ENCODE results near the gene CTSF. TPM values are rescaled to one million over a fixed set of nuclear protein-coding genes. Genes with fewer than 3 reads are reported as not detected.

Gene CTSF
- total and polyA plus RNA-seq, 12 donors, result 17.1 to 75.5 (median 48.5) TPM

DNA sequence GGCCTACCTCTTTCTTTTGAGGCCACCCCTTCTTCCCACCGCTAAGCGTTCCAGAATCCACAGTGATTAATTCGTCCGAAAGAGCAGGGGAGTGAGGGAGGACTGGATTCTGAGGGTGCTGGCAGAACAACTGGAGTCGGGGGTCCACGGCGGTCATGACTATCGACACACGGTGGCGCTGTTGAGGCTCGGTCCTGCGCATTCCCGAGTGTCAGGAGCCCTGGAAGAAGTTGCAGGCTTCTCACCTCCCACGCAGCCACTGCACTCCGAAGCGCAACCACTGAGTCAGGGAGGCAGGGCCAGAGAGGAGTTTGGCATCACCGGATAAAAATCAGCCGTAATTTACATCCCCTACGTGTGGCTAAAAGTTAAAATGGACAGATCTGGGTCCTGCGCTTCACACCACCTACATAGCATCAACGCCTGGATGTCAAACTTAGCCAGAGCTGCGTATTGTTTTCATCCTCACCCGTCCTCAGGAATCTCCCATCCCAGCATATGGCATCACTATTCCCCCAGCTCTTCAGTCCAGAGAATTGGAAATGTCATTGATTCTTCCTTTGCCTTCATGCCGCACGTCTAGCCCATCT lies 10.7 kb upstream of the CTSF start:
- DNase-seq (peak; percentile 82 to 85), ATAC-seq (peak; percentile 88 to 94 (median 92))
- no peak overlapping the region for H3K4me3 ChIP-seq
- intact Hi-C loops (cut with DNase I), result loop anchor here in 9 of 10 donors (1.0 to 10.0 kb wide), 7 partner anchors 98 to 266 kb away; partner anchors contain the start of genes RBM4B (in 1 of the 9) and RCE1 (in 1 of the 9)
- TF ChIP-seq, protein P1, sequence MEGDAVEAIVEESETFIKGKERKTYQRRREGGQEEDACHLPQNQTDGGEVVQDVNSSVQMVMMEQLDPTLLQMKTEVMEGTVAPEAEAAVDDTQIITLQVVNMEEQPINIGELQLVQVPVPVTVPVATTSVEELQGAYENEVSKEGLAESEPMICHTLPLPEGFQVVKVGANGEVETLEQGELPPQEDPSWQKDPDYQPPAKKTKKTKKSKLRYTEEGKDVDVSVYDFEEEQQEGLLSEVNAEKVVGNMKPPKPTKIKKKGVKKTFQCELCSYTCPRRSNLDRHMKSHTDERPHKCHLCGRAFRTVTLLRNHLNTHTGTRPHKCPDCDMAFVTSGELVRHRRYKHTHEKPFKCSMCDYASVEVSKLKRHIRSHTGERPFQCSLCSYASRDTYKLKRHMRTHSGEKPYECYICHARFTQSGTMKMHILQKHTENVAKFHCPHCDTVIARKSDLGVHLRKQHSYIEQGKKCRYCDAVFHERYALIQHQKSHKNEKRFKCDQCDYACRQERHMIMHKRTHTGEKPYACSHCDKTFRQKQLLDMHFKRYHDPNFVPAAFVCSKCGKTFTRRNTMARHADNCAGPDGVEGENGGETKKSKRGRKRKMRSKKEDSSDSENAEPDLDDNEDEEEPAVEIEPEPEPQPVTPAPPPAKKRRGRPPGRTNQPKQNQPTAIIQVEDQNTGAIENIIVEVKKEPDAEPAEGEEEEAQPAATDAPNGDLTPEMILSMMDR (IDR thresholded peaks at IDR 0.05), result peak; percentile 70 to 88 (median 85)
- 12 to 15% methylated on average over 25 of the region's 25 CpGs for WGBS, 2 donors
- H3K27ac ChIP-seq, result no peak overlapping the region
- no peaks in the 10 kb centered on the region for H3K36me3 ChIP-seq
- H3K4me1 ChIP-seq, result peaks cover 0 to 8% (median 6%) of the 10 kb centered on the region in 9 donors
- no peaks in the 10 kb centered on the region for H3K27me3 ChIP-seq
- H3K9me3 ChIP-seq, result peaks cover 0 to 13% (median 0%) of the 10 kb centered on the region in 11 donors

DNA sequence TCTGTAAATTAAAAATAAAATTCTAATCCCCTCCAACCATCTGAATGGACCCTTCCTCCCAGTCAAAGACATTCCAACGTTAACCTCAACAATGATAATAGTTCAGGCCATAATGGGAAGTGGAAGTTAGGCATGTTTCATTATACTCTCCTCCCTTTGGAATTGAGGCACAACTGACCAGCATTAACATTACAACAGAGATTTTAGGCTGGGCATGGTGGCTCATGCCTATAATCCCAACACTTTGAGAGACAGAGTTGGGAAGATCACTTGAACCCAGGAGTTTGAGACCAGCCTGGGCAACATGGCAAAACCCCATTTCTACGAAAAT lies 2.4 kb upstream of the CTSF start:
- H3K4me3 ChIP-seq, result no peak overlapping the region
- H3K27ac ChIP-seq, result no peak overlapping the region
- H3K27me3 ChIP-seq, result peaks cover 0 to 22% (median 0%) of the 10 kb centered on the region in 7 donors
- intact Hi-C loops (cut with DNase I), result loop anchor here in 6 of 10 donors (5.0 to 10.0 kb wide), 3 partner anchors 116 to 274 kb away; partner anchors contain the start of gene RCE1 (in 1 of the 6)
- peaks cover 3 to 14% (median 13%) of the 10 kb centered on the region in 9 donors for H3K4me1 ChIP-seq
- DNase-seq, result no peak
- ATAC-seq, result no peak
- H3K36me3 ChIP-seq, result peaks cover 0 to 5% (median 0%) of the 10 kb centered on the region in 9 donors
- no peaks in the 10 kb centered on the region for H3K9me3 ChIP-seq
- 68 to 76% methylated on average over 2 of the region's 2 CpGs for WGBS, 2 donors
- TF ChIP-seq, protein P1 (IDR thresholded peaks at IDR 0.05), result no peak

- H3K4me1 ChIP-seq, result peaks cover 3 to 14% (median 13%) of the 10 kb centered on the region in 9 donors
- H3K36me3 ChIP-seq, result peaks cover 0 to 11% (median 0%) of the 10 kb centered on the region in 9 donors
- TF ChIP-seq, protein P1 (IDR thresholded peaks at IDR 0.05), result no peak
- peaks cover 0 to 22% (median 0%) of the 10 kb centered on the region in 7 donors for H3K27me3 ChIP-seq
- WGBS, 2 donors, result 55 to 61% methylated on average over 5 of the region's 5 CpGs
- intact Hi-C loops (cut with DNase I), result loop anchor here in 6 of 10 donors (5.0 to 10.0 kb wide), 3 partner anchors 117 to 275 kb away; partner anchors contain the start of gene RCE1 (in 1 of the 6)
- DNase-seq (no peak), ATAC-seq (no peak)
- H3K27ac ChIP-seq, result no peak overlapping the region
- no peaks in the 10 kb centered on the region for H3K9me3 ChIP-seq
- no peak overlapping the region for H3K4me3 ChIP-seq
Measured at GRCh38 chr11:66570079-66570849, 1.9 kb upstream of the CTSF start.

- H3K4me1 ChIP-seq, result peaks cover 3 to 14% (median 13%) of the 10 kb centered on the region in 9 donors
- DNase-seq (no peak), ATAC-seq (no peak)
- WGBS, 2 donors, result 85 to 87% methylated on average over 7 of the region's 7 CpGs
- H3K4me3 ChIP-seq, result peak overlapping the region in 1 of 10 donors; percentile 70
- H3K9me3 ChIP-seq, result no peaks in the 10 kb centered on the region
- TF ChIP-seq, protein P1 (IDR thresholded peaks at IDR 0.05), result no peak
- intact Hi-C loops (cut with DNase I), result loop anchor here in 1 of 10 donors (2.0 kb wide), 1 partner anchor 22 kb away; the partner anchor contains the start of genes ACTN3 and ZDHHC24
- no peak overlapping the region for H3K27ac ChIP-seq
- H3K27me3 ChIP-seq, result peaks cover 0 to 22% (median 0%) of the 10 kb centered on the region in 7 donors
- H3K36me3 ChIP-seq, result peaks cover 0 to 18% (median 0%) of the 10 kb centered on the region in 9 donors
Measured at GRCh38 chr11:66569076-66569475, 670 bp upstream of the CTSF start.

Data from heart right ventricle (tissue), 16 donors.